Tibial artery (tissue), 4 donors: ENCODE data around the gene OR7A5.
"Not testable (repeated sequence)": the region's sequence is repeated elsewhere in the genome, so short reads cannot be mapped to it uniquely, and the experiment has no call there.

ENCODE experiments used
- DNase-seq, 2 donors: peaks; one replicate each; pipeline ENCODE4 v3.0.0-alpha.2; 2019
- H3K27ac ChIP-seq, 2 donors: fragments of 200-600 bp; sonication (generic) in 1 of 2; 1 replicate in 1 of 2; 2 replicates in 1 of 2; pipeline ENCODE4 v1.5.1; 2018 to 2019; ENCODE audit warnings: mild to moderate bottlenecking in 1 of 2
- H3K27me3 ChIP-seq, 2 donors: fragments of 200-600 bp; sonication (generic) in 1 of 2; one replicate each; pipeline versions ENCODE4 v1.5.1 to v1.6.0; 2016 to 2019
- H3K36me3 ChIP-seq, 3 donors: fragments of 200-600 bp; sonication (generic) in 2 of 3; one replicate each; pipeline ENCODE4 v1.5.1; 2016 to 2019; ENCODE audit warnings: mild to moderate bottlenecking in 2 of 3
- H3K4me1 ChIP-seq, 4 donors: fragments of 200-600 bp; sonication (generic) in 2 of 4; 1 replicate in 3 of 4; 2 replicates in 1 of 4; pipeline ENCODE4 v1.5.1; 2016 to 2019
- H3K4me3 ChIP-seq, 2 donors: fragments of 200-600 bp; sonication (generic) in 1 of 2; 1 replicate in 1 of 2; 2 replicates in 1 of 2; pipeline ENCODE4 v1.5.1; 2018 to 2019; ENCODE audit warnings: mild to moderate bottlenecking in 2 of 2
- H3K9me3 ChIP-seq, 3 donors: fragments of 200-600 bp; sonication (generic) in 1 of 3; one replicate each; pipeline ENCODE4 v1.5.1; 2016 to 2019
- CTCF ChIP-seq, 2 experiments: fragments of 200-600 bp in 1 of 2; fragments of 450-650 bp in 1 of 2; IDR thresholded peaks; one replicate each; pipeline ENCODE4 v1.5.1; 2017 to 2019; ENCODE audit warnings: antibody characterized with exemption in 2 of 2, mild to moderate bottlenecking in 1 of 2, moderate library complexity in 1 of 2
- intact Hi-C: fragments of 100-400 bp; cut with DNase I; formaldehyde crosslinking; loops from one replicate; pipeline ENCODE4 v1.15.0; 2023; ENCODE audit warnings: low total_unique reads

The OR7A5 gene

DNA sequence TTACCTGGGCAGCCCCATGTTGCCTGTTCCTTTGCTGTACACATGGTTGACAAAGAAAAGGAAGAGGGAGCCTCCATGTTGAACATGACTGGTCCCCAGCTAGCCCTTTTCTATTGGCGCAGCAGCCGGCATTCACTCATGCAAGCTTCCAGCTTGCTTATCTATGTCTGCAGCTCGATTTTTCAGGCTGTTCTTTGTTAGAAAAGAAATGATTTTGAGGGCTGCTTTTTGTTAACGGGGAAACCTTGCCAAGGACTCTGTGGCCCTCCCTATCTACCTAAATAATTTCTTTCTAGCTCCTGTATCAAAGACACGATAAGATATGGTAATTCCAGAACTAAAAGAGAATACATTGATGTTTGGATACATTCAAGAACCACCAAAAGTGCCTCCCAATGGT, 36.2 kb downstream of the OR7A5 start:
- Histone ChIP-seq H3K9me3 (no peaks in the 10 kb centered on the region), H3K4me1 (no peaks in the 10 kb centered on the region), H3K36me3 (no peaks in the 10 kb centered on the region), H3K27ac (no peak overlapping the region), H3K27me3 (no peaks in the 10 kb centered on the region), H3K4me3 (no peak overlapping the region)
- intact Hi-C loops = no loop called here
- TF ChIP-seq CTCF (IDR thresholded peaks at IDR 0.05) = no peak
- DNase-seq = no peak

DNA sequence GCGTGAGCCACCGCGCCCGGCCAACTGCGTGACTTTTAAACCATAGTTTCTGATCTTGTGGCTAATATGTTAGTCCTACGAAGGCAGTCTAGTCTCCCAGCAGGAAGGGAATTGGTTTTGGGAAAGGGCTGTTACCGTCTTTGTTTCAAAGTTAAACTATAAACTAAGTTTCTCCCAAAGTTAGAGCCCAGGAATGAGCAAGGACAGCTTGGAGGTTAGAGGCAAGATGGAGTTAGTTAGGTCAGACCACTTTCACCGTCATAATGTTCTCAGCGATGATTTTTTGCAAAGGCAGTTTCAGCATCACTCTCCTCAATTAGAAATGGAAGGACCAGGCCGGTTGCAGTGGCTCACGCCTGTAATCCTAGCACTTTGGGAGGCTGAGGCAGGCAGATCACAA, 39.0 kb downstream of the OR7A5 start:
- intact Hi-C loops = no loop called here
- H3K36me3 ChIP-seq = no peaks in the 10 kb centered on the region
- TF ChIP-seq CTCF (IDR thresholded peaks at IDR 0.05) = no peak
- H3K4me1 ChIP-seq = no peaks in the 10 kb centered on the region
- H3K27me3 ChIP-seq = no peaks in the 10 kb centered on the region
- no peak overlapping the region for H3K4me3 ChIP-seq
- H3K9me3 ChIP-seq = peaks cover 0 to 4% (median 0%) of the 10 kb centered on the region in 3 donors
- H3K27ac ChIP-seq = no peak overlapping the region
- DNase-seq = no peak

- no peaks in the 10 kb centered on the region for H3K4me1 ChIP-seq
- intact Hi-C loops = no loop called here
- H3K9me3 ChIP-seq = peaks cover 0 to 4% (median 0%) of the 10 kb centered on the region in 3 donors
- no peak overlapping the region for H3K27ac ChIP-seq
- TF ChIP-seq CTCF (IDR thresholded peaks at IDR 0.05) = no peak
- H3K4me3 ChIP-seq = no peak overlapping the region
- no peaks in the 10 kb centered on the region for H3K36me3 ChIP-seq
- DNase-seq = no peak
- no peaks in the 10 kb centered on the region for H3K27me3 ChIP-seq
These were observed 39.8 kb downstream of the OR7A5 start for GRCh38 chr19:14795078-14795721.

- H3K4me1 ChIP-seq, H3K36me3 ChIP-seq, H3K27ac ChIP-seq, DNase-seq, H3K27me3 ChIP-seq, H3K9me3 ChIP-seq, intact Hi-C loops, H3K4me3 ChIP-seq: not testable (repeated sequence)
These were observed 42.7 kb downstream of the OR7A5 start for GRCh38 chr19:14792250-14792649.

GRCh38 chr19:14786421-14786851, 48.5 kb downstream of the OR7A5 start:
- peak in 1 of 2 donors; percentile 51 for DNase-seq
- Histone ChIP-seq H3K27ac (no peak overlapping the region), H3K9me3 (peaks cover 0 to 5% (median 0%) of the 10 kb centered on the region in 3 donors), H3K27me3 (peaks cover 0 to 23% of the 10 kb centered on the region in 2 donors), H3K4me1 (peaks cover 0 to 4% (median 0%) of the 10 kb centered on the region in 4 donors), H3K36me3 (no peaks in the 10 kb centered on the region), H3K4me3 (no peak overlapping the region)
- TF ChIP-seq CTCF (IDR thresholded peaks at IDR 0.05) = peak in 1 of 2 experiments; percentile 26
- intact Hi-C loops = no loop called here

- H3K27ac ChIP-seq, H3K9me3 ChIP-seq, H3K4me3 ChIP-seq, H3K4me1 ChIP-seq, intact Hi-C loops, H3K36me3 ChIP-seq: not testable (repeated sequence)
- peaks cover 0 to 26% of the 10 kb centered on the region in 2 donors for H3K27me3 ChIP-seq
- peak; percentile 38 to 71 for DNase-seq
These were observed 49.7 kb downstream of the OR7A5 start for GRCh38 chr19:14785102-14785793.

GRCh38 chr19:14784730-14785101, 50.3 kb downstream of the OR7A5 start:
- peaks cover 0 to 26% of the 10 kb centered on the region in 2 donors for H3K27me3 ChIP-seq
- intact Hi-C loops, H3K36me3 ChIP-seq, H3K4me3 ChIP-seq, H3K9me3 ChIP-seq, H3K27ac ChIP-seq, H3K4me1 ChIP-seq: not testable (repeated sequence)
- peak; percentile 41 to 80 for DNase-seq

DNA sequence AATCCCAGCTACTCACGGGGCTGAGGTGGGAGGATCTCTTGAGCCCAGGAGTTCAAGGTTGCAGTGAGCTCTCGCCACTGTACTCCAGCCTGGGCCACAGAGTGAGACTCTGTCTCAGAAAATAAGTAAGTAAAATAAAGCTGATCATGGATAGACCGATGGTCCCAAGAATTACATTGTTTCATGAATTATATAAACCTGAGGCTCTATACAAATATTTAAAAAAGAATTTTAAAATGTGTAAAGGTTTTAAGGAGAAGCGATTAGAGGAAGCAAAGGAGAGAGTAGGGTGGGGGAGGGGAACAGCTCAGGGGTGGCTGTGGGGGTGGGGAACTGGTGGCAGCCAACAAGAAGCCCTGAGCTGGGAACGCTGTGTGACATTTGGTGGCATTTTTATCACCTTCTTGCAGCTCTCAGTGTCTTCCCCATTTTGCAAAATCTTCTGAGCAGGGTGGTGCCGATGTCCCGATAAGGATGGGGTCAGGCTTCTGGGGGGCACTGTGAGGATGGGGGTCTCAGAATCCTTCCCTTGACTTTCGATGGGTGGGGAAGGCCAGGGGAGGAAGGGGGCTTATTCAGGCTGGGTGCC, 51.5 kb downstream of the OR7A5 start:
- peak in 1 of 2 donors; percentile 21 for DNase-seq
- intact Hi-C loops, H3K27ac ChIP-seq, H3K4me1 ChIP-seq, H3K4me3 ChIP-seq, H3K36me3 ChIP-seq, H3K9me3 ChIP-seq: not testable (repeated sequence)
- peaks cover 0 to 29% of the 10 kb centered on the region in 2 donors for H3K27me3 ChIP-seq
